Measurements from ENCODE around the gene VCL. TPM values are rescaled to one million over a fixed set of nuclear protein-coding genes. Genes with fewer than 3 reads are reported as not detected.
A peak's percentile ranks its signal among the peaks of the same experiment; 100 is the strongest.

The VCL gene
- total RNA-seq, 1 experiment from 2014 or later = 291 TPM

DNA sequence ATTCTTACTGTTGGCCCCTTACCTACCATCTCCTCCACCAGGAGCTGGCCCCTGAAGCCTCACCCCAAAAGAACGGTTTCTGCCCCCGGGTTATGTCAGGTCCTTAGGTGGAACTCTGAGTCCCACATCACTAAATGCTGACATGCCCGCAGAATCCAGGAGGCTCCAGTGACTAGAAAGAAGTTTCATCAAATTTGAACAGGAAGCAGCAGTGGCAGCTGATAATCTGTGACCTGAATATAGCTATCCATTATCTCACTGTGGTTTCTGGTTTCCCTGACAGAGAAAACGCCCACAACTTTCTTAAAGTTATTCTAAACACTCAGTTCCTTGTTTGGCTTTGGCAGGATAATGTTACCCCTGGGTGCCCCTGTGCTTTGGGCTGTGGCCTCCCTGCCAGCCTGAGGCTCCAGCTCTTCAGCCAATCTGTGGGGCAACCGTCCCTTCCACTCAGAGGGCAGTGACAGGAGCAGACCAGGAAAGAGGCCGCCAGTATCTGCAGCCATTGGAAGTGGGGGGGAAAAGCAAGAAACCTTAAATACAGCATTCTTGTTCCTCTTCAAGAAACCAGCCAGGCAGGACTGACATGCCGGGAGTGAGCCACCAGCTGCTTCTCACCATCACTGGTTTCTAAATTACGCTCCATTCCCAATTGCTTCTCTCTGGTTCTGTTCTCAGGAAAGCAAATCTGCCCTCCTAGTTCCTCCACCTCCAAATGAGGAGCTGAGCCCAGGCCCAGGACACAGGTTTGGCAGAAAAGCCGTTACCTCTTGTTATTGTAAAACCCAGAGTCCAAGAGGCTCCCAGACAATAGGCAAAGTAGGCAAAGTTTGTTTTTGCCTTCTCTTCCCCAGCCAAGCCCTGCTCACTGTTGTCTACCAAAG lies 41.2 kb upstream of the VCL start:
- Mint-ChIP-seq H3K27ac (peak overlapping the region; percentile 40 to 83 (median 77); a peak in 3 of 7 replicates), H3K27me3 (ENCODE audit: low read depth) (no peaks in the 10 kb centered on the region), H3K4me1 (peaks cover 11 to 16% of the 10 kb centered on the region in 2 experiments), H3K9me3 (no peaks in the 10 kb centered on the region), H3K36me3 (ENCODE audit: insufficient read depth in 1 of 3, low read depth in 3 of 3) (no peaks in the 10 kb centered on the region), H3K4me3 (no peak overlapping the region)
- H3K56ac ChIP-seq (ENCODE audit: insufficient read length, low read depth, low read length) = no peak overlapping the region
- H3K79me2 ChIP-seq (ENCODE audit: insufficient read depth, low read length) = no peaks in the 10 kb centered on the region
- no peaks in the 10 kb centered on the region for H3K23me2 ChIP-seq (ENCODE audit: insufficient read length, low read depth, low read length, poor library complexity, severe bottlenecking)
- H3K9ac ChIP-seq (ENCODE audit: extremely low read depth, insufficient read length, low read length) = no peak overlapping the region
- H3K79me1 ChIP-seq (ENCODE audit: insufficient read depth, low read depth, low read length, poor library complexity, severe bottlenecking) = no peaks in the 10 kb centered on the region
- H3K27ac ChIP-seq (ENCODE audit: insufficient read length, low read depth, low read length) = no peak overlapping the region
- no peak overlapping the region for H4K5ac ChIP-seq (ENCODE audit: insufficient read length, low read depth, low read length)
- H2BK120ac ChIP-seq (ENCODE audit: low read depth, low read length, poor library complexity, severe bottlenecking) = no peak overlapping the region
- no peak for DNase-seq
- no peak overlapping the region for H2AFZ ChIP-seq (ENCODE audit: low read length)
- no peak overlapping the region for H2BK15ac ChIP-seq (ENCODE audit: low read depth, low read length)
- H4K91ac ChIP-seq (ENCODE audit: insufficient read length, low read depth, low read length) = no peak overlapping the region
- no peaks in the 10 kb centered on the region for H3K9me3 ChIP-seq (ENCODE audit: control insufficient read depth, low read depth, low read length)
- H3K23ac ChIP-seq (ENCODE audit: insufficient read length, low read depth, low read length) = no peak overlapping the region
- no peak overlapping the region for H2BK5ac ChIP-seq (ENCODE audit: insufficient read length, low read length)
- H3K4ac ChIP-seq (ENCODE audit: low read depth, low read length) = no peak overlapping the region
- no peak overlapping the region for H4K8ac ChIP-seq (replicated peaks; ENCODE audit: insufficient read length, low read depth, low read length)
- no CpG with 5 or more reads among the region's 9 CpGs for WGBS (ENCODE audit: extremely low coverage, insufficient read length, low lambda C conversion rate)
- 0 out of 2 replicates have a peak, but pooled peaks cover 3% of the 10 kb centered on the region for H3K4me1 ChIP-seq (ENCODE audit: insufficient read depth, low read length)
- H2BK12ac ChIP-seq (ENCODE audit: insufficient read length, low read depth, low read length) = no peak overlapping the region
- H2AK5ac ChIP-seq (ENCODE audit: insufficient read length, low read length) = no peak overlapping the region
- peak overlapping the region; percentile 3 for H3K18ac ChIP-seq (ENCODE audit: insufficient read length, low read depth, low read length)
- no peak overlapping the region for H3K14ac ChIP-seq (ENCODE audit: insufficient read depth, low read length)
- H3K4me2 ChIP-seq (ENCODE audit: insufficient read depth, insufficient read length, low read length) = no peak overlapping the region
- TF ChIP-seq, protein P1, sequence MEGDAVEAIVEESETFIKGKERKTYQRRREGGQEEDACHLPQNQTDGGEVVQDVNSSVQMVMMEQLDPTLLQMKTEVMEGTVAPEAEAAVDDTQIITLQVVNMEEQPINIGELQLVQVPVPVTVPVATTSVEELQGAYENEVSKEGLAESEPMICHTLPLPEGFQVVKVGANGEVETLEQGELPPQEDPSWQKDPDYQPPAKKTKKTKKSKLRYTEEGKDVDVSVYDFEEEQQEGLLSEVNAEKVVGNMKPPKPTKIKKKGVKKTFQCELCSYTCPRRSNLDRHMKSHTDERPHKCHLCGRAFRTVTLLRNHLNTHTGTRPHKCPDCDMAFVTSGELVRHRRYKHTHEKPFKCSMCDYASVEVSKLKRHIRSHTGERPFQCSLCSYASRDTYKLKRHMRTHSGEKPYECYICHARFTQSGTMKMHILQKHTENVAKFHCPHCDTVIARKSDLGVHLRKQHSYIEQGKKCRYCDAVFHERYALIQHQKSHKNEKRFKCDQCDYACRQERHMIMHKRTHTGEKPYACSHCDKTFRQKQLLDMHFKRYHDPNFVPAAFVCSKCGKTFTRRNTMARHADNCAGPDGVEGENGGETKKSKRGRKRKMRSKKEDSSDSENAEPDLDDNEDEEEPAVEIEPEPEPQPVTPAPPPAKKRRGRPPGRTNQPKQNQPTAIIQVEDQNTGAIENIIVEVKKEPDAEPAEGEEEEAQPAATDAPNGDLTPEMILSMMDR (conservative IDR thresholded peaks at IDR 0.05) = no peak
- no peaks in the 10 kb centered on the region for H4K20me1 ChIP-seq (ENCODE audit: control insufficient read depth, insufficient read depth, insufficient read length)
- no peaks in the 10 kb centered on the region for H3K27me3 ChIP-seq (ENCODE audit: insufficient read depth, low read length)
- H3T11ph ChIP-seq (ENCODE audit: low read length) = no peak overlapping the region
- no peak overlapping the region for H2BK20ac ChIP-seq (ENCODE audit: low read depth, low read length, poor library complexity, severe bottlenecking)

All from H9 (cell line).